Natural killer cell (primary cell): ENCODE measurements around the gene SNRK. TPM values are rescaled to one million over a fixed set of nuclear protein-coding genes. Genes with fewer than 3 reads are reported as not detected.

ENCODE experiments used
- ATAC-seq, 3 donors: fragments of 150-1000 bp in 2 of 3; fragments of 200-7000 bp in 1 of 3; cut with Tn5 transposase; 1 replicate in 1 of 3; 2 replicates in 2 of 3; pipeline ENCODE4 v1.10.0; 2021; ENCODE audit warnings: mild to moderate bottlenecking in 2 of 3, moderate library complexity in 2 of 3
- DNase-seq, 2 donors: peaks; one replicate each; pipeline versions ENCODE4 v3.0.0 to v3.0.0-alpha.2; 2013 to 2021; ENCODE audit warnings: mixed read lengths in 1 of 2
- H3K27ac ChIP-seq: one replicate; pipeline ENCODE4 v1.5.1; 2013; ENCODE audit warnings: mild to moderate bottlenecking, low read length
- H3K27me3 ChIP-seq: one replicate; pipeline ENCODE4 v1.6.1; 2013; ENCODE audit warnings: low read length; ENCODE audit not compliant: control insufficient read depth, insufficient read depth
- H3K36me3 ChIP-seq: one replicate; pipeline ENCODE4 v1.6.1; 2013; ENCODE audit warnings: low read length; ENCODE audit not compliant: control insufficient read depth, insufficient read depth
- H3K4me1 ChIP-seq: one replicate; pipeline ENCODE4 v1.6.1; 2013; ENCODE audit warnings: low read length; ENCODE audit not compliant: control insufficient read depth, insufficient read depth
- H3K4me3 ChIP-seq: one replicate; pipeline ENCODE4 v1.5.1; 2013; ENCODE audit warnings: low read length
- H3K9me3 ChIP-seq: one replicate; pipeline ENCODE4 v1.6.1; 2013; ENCODE audit warnings: low read length; ENCODE audit not compliant: control insufficient read depth, insufficient read depth
- H3K27ac Mint-ChIP-seq, 2 donors: one replicate each; pipeline ENCODE4 v1.8.0; 2022; ENCODE audit warnings: mild to moderate bottlenecking in 2 of 2, mixed read lengths in 2 of 2, moderate library complexity in 1 of 2
- H3K27me3 Mint-ChIP-seq, 2 donors: one replicate each; pipeline ENCODE4 v1.8.0; 2022; ENCODE audit warnings: low read depth in 2 of 2, mixed read lengths in 2 of 2
- H3K36me3 Mint-ChIP-seq: one replicate; pipeline ENCODE4 v1.8.0; 2022; ENCODE audit warnings: mixed read lengths
- H3K4me1 Mint-ChIP-seq, 2 donors: one replicate each; pipeline ENCODE4 v1.8.0; 2022; ENCODE audit warnings: mixed read lengths in 2 of 2
- H3K4me3 Mint-ChIP-seq: one replicate; pipeline ENCODE4 v1.8.0; 2022; ENCODE audit warnings: mild to moderate bottlenecking, moderate library complexity, mixed read lengths
- H3K9me3 Mint-ChIP-seq, 2 donors: one replicate each; pipeline ENCODE4 v1.8.0; 2022; ENCODE audit warnings: mixed read lengths in 2 of 2
- WGBS: methylation state at CpG from one replicate; pipeline ENCODE4 v1.1.7; 2013; ENCODE audit warnings: missing lambda C conversion rate; ENCODE audit not compliant: insufficient coverage; 5-methylcytosine and 5-hydroxymethylcytosine counted together
- intact Hi-C: fragments of 100-400 bp; cut with micrococcal nuclease; formaldehyde crosslinking; loops from one replicate; pipeline ENCODE4 v1.14.2; 2022
- total RNA-seq, 4 donors: library from RNA; stranded (reverse); fragments of 120-200 nt in 1 of 4; gene quantifications; one replicate each; pipeline versions ENCODE4 v1.2.3 to v1.2.4, GENCODE V29; 2013 to 2022
- TF ChIP-seq, protein P1 (sequence below): fragments of 200-600 bp; IDR thresholded peaks from one replicate; pipeline ENCODE4 v1.8.0; 2022; ENCODE audit warnings: antibody characterized with exemption

The SNRK gene
- total RNA-seq, 3 donors from 2014 or later (not counting 1 experiment from before 2014, with no cell fraction given): 177 to 209 (median 186) TPM

DNA sequence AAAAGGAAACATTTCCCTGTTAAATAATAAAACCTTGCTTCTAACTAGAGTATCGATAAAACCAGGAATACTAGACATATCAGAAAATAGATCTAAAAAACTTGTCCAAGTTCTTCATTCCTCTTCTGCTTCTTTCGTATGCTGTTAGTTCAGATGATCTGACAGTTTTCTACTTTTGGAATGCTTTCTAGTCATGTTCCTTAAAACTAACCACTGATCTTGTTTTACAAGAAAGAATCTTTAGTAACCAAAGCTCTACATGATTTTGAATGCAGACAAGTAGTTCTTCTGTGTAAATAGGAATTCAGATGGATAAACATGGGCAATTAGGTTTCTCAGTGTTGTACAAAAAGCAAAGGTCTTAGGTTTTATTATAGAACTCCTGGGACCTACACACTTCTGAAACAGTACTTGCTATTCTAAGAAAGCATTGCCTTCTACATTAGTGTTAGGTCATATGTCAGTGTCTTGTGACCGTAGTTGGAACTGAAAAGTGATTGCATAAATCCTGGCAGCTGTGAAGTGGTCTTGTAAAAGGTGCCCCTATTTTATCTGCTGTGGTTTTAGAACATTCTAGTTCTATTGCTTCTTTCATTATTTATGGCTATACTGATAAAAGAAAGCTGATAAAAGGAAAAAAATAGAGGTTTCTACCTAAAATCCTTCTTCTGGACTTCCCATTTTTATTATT lies 40.7 kb downstream of the SNRK start:
- Mint-ChIP-seq H3K9me3 (no peaks in the 10 kb centered on the region), H3K4me1 (peaks cover 72 to 80% of the 10 kb centered on the region in 2 donors), H3K4me3 (peak overlapping the region; percentile 76), H3K27me3 (no peaks in the 10 kb centered on the region), H3K27ac (peak overlapping the region; percentile 87 to 93), H3K36me3 (no peaks in the 10 kb centered on the region)
- H3K36me3 ChIP-seq: peaks cover 10% of the 10 kb centered on the region
- peaks cover 39% of the 10 kb centered on the region for H3K4me1 ChIP-seq
- DNase-seq: peak in 1 of 2 donors; percentile 34
- no peak overlapping the region for H3K4me3 ChIP-seq
- intact Hi-C loops: no loop called here
- H3K9me3 ChIP-seq: no peaks in the 10 kb centered on the region
- peak overlapping the region; percentile 17 for H3K27ac ChIP-seq
- no peaks in the 10 kb centered on the region for H3K27me3 ChIP-seq
- TF ChIP-seq, protein P1, sequence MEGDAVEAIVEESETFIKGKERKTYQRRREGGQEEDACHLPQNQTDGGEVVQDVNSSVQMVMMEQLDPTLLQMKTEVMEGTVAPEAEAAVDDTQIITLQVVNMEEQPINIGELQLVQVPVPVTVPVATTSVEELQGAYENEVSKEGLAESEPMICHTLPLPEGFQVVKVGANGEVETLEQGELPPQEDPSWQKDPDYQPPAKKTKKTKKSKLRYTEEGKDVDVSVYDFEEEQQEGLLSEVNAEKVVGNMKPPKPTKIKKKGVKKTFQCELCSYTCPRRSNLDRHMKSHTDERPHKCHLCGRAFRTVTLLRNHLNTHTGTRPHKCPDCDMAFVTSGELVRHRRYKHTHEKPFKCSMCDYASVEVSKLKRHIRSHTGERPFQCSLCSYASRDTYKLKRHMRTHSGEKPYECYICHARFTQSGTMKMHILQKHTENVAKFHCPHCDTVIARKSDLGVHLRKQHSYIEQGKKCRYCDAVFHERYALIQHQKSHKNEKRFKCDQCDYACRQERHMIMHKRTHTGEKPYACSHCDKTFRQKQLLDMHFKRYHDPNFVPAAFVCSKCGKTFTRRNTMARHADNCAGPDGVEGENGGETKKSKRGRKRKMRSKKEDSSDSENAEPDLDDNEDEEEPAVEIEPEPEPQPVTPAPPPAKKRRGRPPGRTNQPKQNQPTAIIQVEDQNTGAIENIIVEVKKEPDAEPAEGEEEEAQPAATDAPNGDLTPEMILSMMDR: no peak
- ATAC-seq: peak; percentile 65 to 72 (median 67)
- 49% methylated on average over 3 of the region's 3 CpGs for WGBS

DNA sequence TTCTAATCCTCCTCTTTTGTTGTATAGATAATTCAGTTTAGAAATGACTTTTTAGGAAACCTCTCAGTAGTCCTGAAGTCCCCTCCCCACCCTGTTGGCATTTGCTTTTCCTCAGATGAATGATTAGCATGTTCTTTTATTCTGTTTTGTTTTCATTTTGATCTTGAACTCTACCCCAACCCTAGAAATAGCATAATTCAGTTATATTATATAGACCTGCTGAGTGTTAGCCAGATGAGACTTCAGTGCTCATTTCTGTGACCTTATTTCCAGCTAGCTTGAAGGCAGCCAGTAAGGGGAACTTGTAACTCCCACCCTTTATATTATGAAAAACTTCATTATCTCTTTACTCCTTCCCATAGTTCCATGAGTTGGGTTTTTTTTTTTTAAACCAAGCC lies 41.2 kb downstream of the SNRK start:
- no peaks in the 10 kb centered on the region for H3K36me3 Mint-ChIP-seq
- H3K27me3 ChIP-seq: no peaks in the 10 kb centered on the region
- H3K4me1 ChIP-seq: peaks cover 39% of the 10 kb centered on the region
- H3K4me1 Mint-ChIP-seq: peaks cover 72 to 81% of the 10 kb centered on the region in 2 donors
- H3K4me3 ChIP-seq: no peak overlapping the region
- TF ChIP-seq, protein P1: no peak
- peak overlapping the region; percentile 76 for H3K4me3 Mint-ChIP-seq
- DNase-seq (no peak), ATAC-seq (peak in 2 of 3 donors; percentile 37 to 49)
- no peaks in the 10 kb centered on the region for H3K9me3 Mint-ChIP-seq
- H3K27ac ChIP-seq: peak overlapping the region; percentile 17
- peak overlapping the region; percentile 87 to 93 for H3K27ac Mint-ChIP-seq
- H3K9me3 ChIP-seq: no peaks in the 10 kb centered on the region
- no peaks in the 10 kb centered on the region for H3K27me3 Mint-ChIP-seq
- intact Hi-C loops: no loop called here
- peaks cover 13% of the 10 kb centered on the region for H3K36me3 ChIP-seq

DNA sequence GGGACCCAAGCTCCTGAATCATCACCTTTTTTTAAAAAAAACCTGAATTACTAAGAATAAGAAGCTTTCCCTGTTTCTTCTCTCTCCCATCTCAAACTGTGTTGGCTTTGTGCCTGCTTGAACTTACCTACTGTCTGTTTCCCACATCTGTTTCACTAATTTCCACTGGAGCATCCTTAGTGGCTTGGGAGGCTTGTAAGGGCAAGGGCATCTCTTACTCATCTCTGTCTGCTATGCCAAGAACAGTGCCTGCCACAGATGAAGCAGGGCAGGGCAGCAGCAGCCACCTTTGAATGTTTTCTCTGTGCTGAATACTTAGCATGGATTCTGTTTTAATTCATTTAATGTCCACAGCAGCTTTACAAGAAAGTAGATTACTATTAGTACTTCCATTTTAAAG lies 42.3 kb downstream of the SNRK start:
- no peak overlapping the region for H3K4me3 ChIP-seq
- TF ChIP-seq, protein P1: no peak
- intact Hi-C loops: no loop called here
- no peaks in the 10 kb centered on the region for H3K9me3 ChIP-seq
- no peaks in the 10 kb centered on the region for H3K27me3 Mint-ChIP-seq
- H3K27ac ChIP-seq: no peak overlapping the region
- peak overlapping the region; percentile 63 for H3K4me3 Mint-ChIP-seq
- no peaks in the 10 kb centered on the region for H3K36me3 Mint-ChIP-seq
- peaks cover 10% of the 10 kb centered on the region for H3K36me3 ChIP-seq
- H3K4me1 Mint-ChIP-seq: peaks cover 72 to 83% of the 10 kb centered on the region in 2 donors
- peaks cover 39% of the 10 kb centered on the region for H3K4me1 ChIP-seq
- DNase-seq (no peak), ATAC-seq (no peak)
- H3K27ac Mint-ChIP-seq: peak overlapping the region; percentile 87 to 93
- no peaks in the 10 kb centered on the region for H3K27me3 ChIP-seq
- no peaks in the 10 kb centered on the region for H3K9me3 Mint-ChIP-seq

DNA sequence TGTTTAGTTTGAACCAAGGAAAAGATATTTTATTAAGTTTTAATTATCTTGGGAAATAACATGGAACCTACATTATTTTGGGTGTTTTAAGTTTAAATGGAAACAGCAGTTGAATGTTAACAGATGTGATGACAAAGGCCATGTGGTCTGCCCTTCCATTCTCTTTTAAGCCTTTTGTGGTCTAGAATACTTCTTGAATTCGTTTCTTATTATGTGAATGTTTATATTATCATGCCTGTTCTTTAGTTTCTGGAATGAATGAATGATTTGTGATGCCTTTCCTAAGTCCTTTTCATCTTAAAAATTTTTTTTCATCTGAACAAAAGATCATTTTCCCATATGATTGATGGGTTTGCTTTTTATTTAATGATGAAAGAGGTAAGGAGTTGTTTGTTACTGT lies 44.6 kb downstream of the SNRK start:
- Mint-ChIP-seq H3K9me3 (peaks cover 0 to 4% of the 10 kb centered on the region in 2 donors), H3K27ac (peak overlapping the region; percentile 70 to 93), H3K4me3 (peak overlapping the region; percentile 19), H3K4me1 (peaks cover 74 to 82% of the 10 kb centered on the region in 2 donors), H3K27me3 (no peaks in the 10 kb centered on the region), H3K36me3 (peaks cover 13% of the 10 kb centered on the region)
- ATAC-seq (no peak), DNase-seq (no peak)
- peaks cover 23% of the 10 kb centered on the region for H3K36me3 ChIP-seq
- H3K9me3 ChIP-seq: peaks cover under 1% of the 10 kb centered on the region
- WGBS: no CpG with 5 or more reads among the region's 1 CpG
- peaks cover 23% of the 10 kb centered on the region for H3K4me1 ChIP-seq
- intact Hi-C loops: no loop called here
- H3K27ac ChIP-seq: no peak overlapping the region
- TF ChIP-seq, protein P1: no peak
- no peaks in the 10 kb centered on the region for H3K27me3 ChIP-seq
- no peak overlapping the region for H3K4me3 ChIP-seq
